HepG2 (cell line): ENCODE results near the gene FTSJ1. TPM values are rescaled to one million over a fixed set of nuclear protein-coding genes. Genes with fewer than 3 reads are reported as not detected.
A peak's percentile ranks its signal among the peaks of the same experiment; 100 is the strongest.

Experiments used
- KLF6 ChIP-seq: IDR thresholded peaks from 2 replicates; pipeline ENCODE4 v1.8.0; 2016; ENCODE audit warnings: missing biosample characterization, missing genetic modification reagents
- MAFG ChIP-seq: sonication (generic); formaldehyde crosslinking; IDR thresholded peaks from 2 replicates; pipeline ENCODE4 v1.5.1; 2020; ENCODE audit warnings: mild to moderate bottlenecking, missing genetic modification reagents
- ZNF160 ChIP-seq: sonication (generic); formaldehyde crosslinking; IDR thresholded peaks from 2 replicates; pipeline ENCODE4 v1.8.0; 2022; ENCODE audit warnings: mild to moderate bottlenecking, inconsistent platforms, missing genetic modification reagents
- ZNF34 ChIP-seq: sonication (generic); formaldehyde crosslinking; IDR thresholded peaks from 2 replicates; pipeline ENCODE4 v1.4.0; 2020; ENCODE audit warnings: mild to moderate bottlenecking, missing genetic modification reagents, borderline replicate concordance
- ZNF432 ChIP-seq: sonication (generic); formaldehyde crosslinking; IDR thresholded peaks from 2 replicates; pipeline ENCODE4 v1.5.0; 2020; ENCODE audit warnings: missing genetic modification reagents, mild to moderate bottlenecking, borderline replicate concordance
- ZNF556 ChIP-seq: sonication (generic); formaldehyde crosslinking; IDR thresholded peaks from 2 replicates; pipeline ENCODE4 v1.4.0; 2020; ENCODE audit warnings: mild to moderate bottlenecking, missing genetic modification reagents, borderline replicate concordance
- ZNF558 ChIP-seq: sonication (generic); formaldehyde crosslinking; IDR thresholded peaks from 2 replicates; pipeline ENCODE4 v1.9.0; 2022; ENCODE audit warnings: mild to moderate bottlenecking, missing genetic modification reagents, borderline replicate concordance
- ZNF761 ChIP-seq: sonication (generic); formaldehyde crosslinking; conservative IDR thresholded peaks from 2 replicates; pipeline ENCODE4 v1.4.0; 2020; ENCODE audit warnings: mild to moderate bottlenecking, missing genetic modification reagents
- ZSCAN30 ChIP-seq: sonication (generic); formaldehyde crosslinking; IDR thresholded peaks from 2 replicates; pipeline ENCODE4 v1.5.0; 2020; ENCODE audit warnings: mild to moderate bottlenecking, missing genetic modification reagents
- polyA plus RNA-seq, 8 experiments: library from polyadenylated mRNA; depleted of rRNA in 3 of 8; stranded (reverse) in 7 of 8; unstranded in 1 of 8; fragments of >200 nt; fragmentation: Illumina TruSeq in 4 of 8; extraction: Trizol in 4 of 8; gene quantifications; 2 replicates each; pipeline versions ENCODE4 v1.2.1 to v1.2.3, GENCODE V29; 2011 to 2016; ENCODE audit warnings: low read depth in 4 of 8, missing spikeins in 1 of 8, mixed read lengths in 1 of 8; ENCODE audit not compliant: insufficient read depth in 1 of 8
- total RNA-seq, 5 experiments: library from RNA; depleted of rRNA; stranded (reverse); fragments of >200 nt; fragmentation: Illumina TruSeq; extraction: Trizol; gene quantifications; 2 replicates each; pipeline ENCODE4 v1.2.3, GENCODE V29; 2016; ENCODE audit warnings: low read depth in 1 of 5
- TF ChIP-seq, protein P1 (sequence below): sonication (generic); formaldehyde crosslinking; IDR thresholded peaks from 2 replicates; pipeline ENCODE4 v1.5.1; 2020; ENCODE audit warnings: mild to moderate bottlenecking, missing genetic modification reagents, moderate library complexity
- TF ChIP-seq, protein P2 (sequence below): sonication (generic); formaldehyde crosslinking; IDR thresholded peaks from 2 replicates; pipeline ENCODE4 v1.9.0; 2021; ENCODE audit warnings: missing genetic modification reagents, mild to moderate bottlenecking, borderline replicate concordance
- TF ChIP-seq, protein P3 (sequence below), 2 experiments: sonication (generic) in 1 of 2; formaldehyde crosslinking in 1 of 2; IDR thresholded peaks; 2 replicates each; pipeline versions ENCODE4 v1.6.1 to v1.9.0; 2014 to 2022; ENCODE audit warnings: antibody characterized with exemption in 1 of 2, borderline replicate concordance in 1 of 2, inconsistent platforms in 1 of 2, low read depth in 1 of 2, missing genetic modification reagents in 1 of 2
- TF ChIP-seq, protein P4 (sequence below): sonication (generic); formaldehyde crosslinking; IDR thresholded peaks from 2 replicates; pipeline ENCODE4 v1.8.1; 2023; ENCODE audit warnings: mild to moderate bottlenecking, missing genetic modification reagents
- TF ChIP-seq, protein P5 (sequence below): sonication (generic); formaldehyde crosslinking; IDR thresholded peaks from 2 replicates; pipeline ENCODE4 v1.5.1; 2020; ENCODE audit warnings: missing genetic modification reagents, mild to moderate bottlenecking, borderline replicate concordance

FTSJ1 gene
- total and polyA plus RNA-seq, 2 of the 13 experiments (the other 11 are each of a cell fraction or from before 2014, with no cell fraction given) = 30.3 to 37.9 TPM

DNA sequence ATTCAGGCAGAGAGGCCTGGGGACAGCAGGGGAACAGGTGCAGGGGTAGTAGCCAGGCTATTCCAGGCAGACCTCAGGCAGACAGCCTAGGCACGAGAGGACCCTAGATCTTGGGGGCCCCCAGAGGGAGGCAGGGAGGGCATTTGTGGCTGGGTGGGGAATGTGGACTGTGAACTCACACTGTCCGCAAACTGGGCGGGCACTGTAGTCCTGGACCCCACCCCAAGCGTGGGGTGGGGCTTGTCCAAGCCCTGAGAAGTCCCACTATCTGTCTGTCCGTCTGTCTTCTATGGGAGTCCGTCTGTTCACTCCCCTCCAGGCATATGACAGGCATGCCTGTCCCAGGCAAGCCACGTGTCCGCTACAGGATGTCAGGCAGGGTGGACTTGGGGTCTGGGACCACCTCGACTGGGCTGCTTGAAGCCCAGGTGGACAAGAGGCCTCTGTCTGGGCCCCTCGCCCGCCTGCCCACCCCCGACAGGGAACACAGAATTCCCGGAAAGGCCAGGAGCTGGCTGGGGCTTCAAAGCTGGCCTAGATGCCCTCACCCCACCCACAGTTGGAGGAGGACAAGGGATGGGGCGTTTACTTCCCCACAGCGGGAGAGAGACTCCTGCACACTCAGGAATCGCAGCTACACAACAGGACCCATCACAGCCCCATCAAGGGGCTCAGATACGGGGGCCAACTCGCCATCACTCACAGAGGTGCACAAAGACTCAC is 5.7 kb upstream of the FTSJ1 start, which contains the start of gene SLC38A5 (continued):
- TF ChIP-seq, protein P1, sequence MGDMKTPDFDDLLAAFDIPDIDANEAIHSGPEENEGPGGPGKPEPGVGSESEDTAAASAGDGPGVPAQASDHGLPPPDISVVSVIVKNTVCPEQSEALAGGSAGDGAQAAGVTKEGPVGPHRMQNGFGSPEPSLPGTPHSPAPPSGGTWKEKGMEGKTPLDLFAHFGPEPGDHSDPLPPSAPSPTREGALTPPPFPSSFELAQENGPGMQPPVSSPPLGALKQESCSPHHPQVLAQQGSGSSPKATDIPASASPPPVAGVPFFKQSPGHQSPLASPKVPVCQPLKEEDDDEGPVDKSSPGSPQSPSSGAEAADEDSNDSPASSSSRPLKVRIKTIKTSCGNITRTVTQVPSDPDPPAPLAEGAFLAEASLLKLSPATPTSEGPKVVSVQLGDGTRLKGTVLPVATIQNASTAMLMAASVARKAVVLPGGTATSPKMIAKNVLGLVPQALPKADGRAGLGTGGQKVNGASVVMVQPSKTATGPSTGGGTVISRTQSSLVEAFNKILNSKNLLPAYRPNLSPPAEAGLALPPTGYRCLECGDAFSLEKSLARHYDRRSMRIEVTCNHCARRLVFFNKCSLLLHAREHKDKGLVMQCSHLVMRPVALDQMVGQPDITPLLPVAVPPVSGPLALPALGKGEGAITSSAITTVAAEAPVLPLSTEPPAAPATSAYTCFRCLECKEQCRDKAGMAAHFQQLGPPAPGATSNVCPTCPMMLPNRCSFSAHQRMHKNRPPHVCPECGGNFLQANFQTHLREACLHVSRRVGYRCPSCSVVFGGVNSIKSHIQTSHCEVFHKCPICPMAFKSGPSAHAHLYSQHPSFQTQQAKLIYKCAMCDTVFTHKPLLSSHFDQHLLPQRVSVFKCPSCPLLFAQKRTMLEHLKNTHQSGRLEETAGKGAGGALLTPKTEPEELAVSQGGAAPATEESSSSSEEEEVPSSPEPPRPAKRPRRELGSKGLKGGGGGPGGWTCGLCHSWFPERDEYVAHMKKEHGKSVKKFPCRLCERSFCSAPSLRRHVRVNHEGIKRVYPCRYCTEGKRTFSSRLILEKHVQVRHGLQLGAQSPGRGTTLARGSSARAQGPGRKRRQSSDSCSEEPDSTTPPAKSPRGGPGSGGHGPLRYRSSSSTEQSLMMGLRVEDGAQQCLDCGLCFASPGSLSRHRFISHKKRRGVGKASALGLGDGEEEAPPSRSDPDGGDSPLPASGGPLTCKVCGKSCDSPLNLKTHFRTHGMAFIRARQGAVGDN (CRISPR knock-in tag) = peak; percentile 84
- 0 out of 2 replicates have a peak, but pooled peaks have one; percentile 44 for TF ChIP-seq ZNF761
- no peak for TF ChIP-seq ZNF160 (CRISPR knock-in tag)
- TF ChIP-seq ZNF556 (CRISPR knock-in tag) = no peak
- TF ChIP-seq ZNF432 (CRISPR knock-in tag) = no peak
- TF ChIP-seq, protein P2, sequence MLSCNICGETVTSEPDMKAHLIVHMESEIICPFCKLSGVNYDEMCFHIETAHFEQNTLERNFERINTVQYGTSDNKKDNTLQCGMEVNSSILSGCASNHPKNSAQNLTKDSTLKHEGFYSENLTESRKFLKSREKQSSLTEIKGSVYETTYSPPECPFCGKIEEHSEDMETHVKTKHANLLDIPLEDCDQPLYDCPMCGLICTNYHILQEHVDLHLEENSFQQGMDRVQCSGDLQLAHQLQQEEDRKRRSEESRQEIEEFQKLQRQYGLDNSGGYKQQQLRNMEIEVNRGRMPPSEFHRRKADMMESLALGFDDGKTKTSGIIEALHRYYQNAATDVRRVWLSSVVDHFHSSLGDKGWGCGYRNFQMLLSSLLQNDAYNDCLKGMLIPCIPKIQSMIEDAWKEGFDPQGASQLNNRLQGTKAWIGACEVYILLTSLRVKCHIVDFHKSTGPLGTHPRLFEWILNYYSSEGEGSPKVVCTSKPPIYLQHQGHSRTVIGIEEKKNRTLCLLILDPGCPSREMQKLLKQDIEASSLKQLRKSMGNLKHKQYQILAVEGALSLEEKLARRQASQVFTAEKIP (CRISPR knock-in tag) = no peak
- TF ChIP-seq MAFG = no peak
- TF ChIP-seq, protein P3, sequence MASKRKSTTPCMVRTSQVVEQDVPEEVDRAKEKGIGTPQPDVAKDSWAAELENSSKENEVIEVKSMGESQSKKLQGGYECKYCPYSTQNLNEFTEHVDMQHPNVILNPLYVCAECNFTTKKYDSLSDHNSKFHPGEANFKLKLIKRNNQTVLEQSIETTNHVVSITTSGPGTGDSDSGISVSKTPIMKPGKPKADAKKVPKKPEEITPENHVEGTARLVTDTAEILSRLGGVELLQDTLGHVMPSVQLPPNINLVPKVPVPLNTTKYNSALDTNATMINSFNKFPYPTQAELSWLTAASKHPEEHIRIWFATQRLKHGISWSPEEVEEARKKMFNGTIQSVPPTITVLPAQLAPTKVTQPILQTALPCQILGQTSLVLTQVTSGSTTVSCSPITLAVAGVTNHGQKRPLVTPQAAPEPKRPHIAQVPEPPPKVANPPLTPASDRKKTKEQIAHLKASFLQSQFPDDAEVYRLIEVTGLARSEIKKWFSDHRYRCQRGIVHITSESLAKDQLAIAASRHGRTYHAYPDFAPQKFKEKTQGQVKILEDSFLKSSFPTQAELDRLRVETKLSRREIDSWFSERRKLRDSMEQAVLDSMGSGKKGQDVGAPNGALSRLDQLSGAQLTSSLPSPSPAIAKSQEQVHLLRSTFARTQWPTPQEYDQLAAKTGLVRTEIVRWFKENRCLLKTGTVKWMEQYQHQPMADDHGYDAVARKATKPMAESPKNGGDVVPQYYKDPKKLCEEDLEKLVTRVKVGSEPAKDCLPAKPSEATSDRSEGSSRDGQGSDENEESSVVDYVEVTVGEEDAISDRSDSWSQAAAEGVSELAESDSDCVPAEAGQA (IDR thresholded peaks at IDR 0.05; ENCODE audit: low read depth) = no peak
- TF ChIP-seq, protein P3 (CRISPR knock-in tag; IDR thresholded peaks at IDR 0.05; ENCODE audit: borderline replicate concordance) = no peak
- TF ChIP-seq ZSCAN30 = no peak
- 0 out of 2 replicates have a peak, but pooled peaks have one; percentile 0 for TF ChIP-seq ZNF558 (CRISPR knock-in tag)
- no peak for TF ChIP-seq ZNF34
- 0 out of 2 replicates have a peak, but pooled peaks have one; percentile 28 for TF ChIP-seq KLF6 (CRISPR knock-in tag)
- TF ChIP-seq, protein P4, sequence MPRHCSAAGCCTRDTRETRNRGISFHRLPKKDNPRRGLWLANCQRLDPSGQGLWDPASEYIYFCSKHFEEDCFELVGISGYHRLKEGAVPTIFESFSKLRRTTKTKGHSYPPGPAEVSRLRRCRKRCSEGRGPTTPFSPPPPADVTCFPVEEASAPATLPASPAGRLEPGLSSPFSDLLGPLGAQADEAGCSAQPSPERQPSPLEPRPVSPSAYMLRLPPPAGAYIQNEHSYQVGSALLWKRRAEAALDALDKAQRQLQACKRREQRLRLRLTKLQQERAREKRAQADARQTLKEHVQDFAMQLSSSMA (CRISPR knock-in tag) = no peak
- TF ChIP-seq, protein P5, sequence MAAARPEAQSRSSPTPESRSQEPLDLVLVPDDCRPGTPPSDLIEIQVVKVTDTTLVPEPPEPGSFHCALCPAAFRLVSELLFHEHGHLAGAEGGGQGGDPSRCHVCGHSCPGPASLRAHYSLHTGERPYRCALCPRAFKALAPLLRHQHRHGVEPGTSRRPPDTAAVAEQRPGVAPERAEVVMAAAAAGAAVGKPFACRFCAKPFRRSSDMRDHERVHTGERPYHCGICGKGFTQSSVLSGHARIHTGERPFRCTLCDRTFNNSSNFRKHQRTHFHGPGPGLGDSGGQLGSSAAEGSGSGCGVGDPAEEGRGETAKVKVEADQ (CRISPR knock-in tag) = no peak
